HL-60/S4 treated with retinoic acid at 250 ng/mL for 4 days and 3 days (cell line): ENCODE data around the gene SAG.
"Not testable (repeated sequence)": the region's sequence is repeated elsewhere in the genome, so short reads cannot be mapped to it uniquely, and the experiment has no call there.

Experiments used
- in situ Hi-C: fragments of 300-500 bp; cut with MboI; formaldehyde crosslinking; loops from 2 replicates; pipeline ENCODE4 v1.7.0; 2022; ENCODE audit warnings: low sequenced_read_pairs

SAG gene

GRCh38 chr2:233326500-233326899, 18.9 kb downstream of the SAG start:
- in situ Hi-C loops, result no loop called here

GRCh38 chr2:233328922-233329321, 21.3 kb downstream of the SAG start:
- in situ Hi-C loops, result no loop called here

- in situ Hi-C loops, result no loop called here
These were observed 22.0 kb downstream of the SAG start for GRCh38 chr2:233329489-233330135.

- in situ Hi-C loops, result no loop called here
These were observed 23.9 kb downstream of the SAG start for GRCh38 chr2:233331536-233331935.

GRCh38 chr2:233332125-233332524, 24.5 kb downstream of the SAG start:
- in situ Hi-C loops, result no loop called here

- in situ Hi-C loops, result no loop called here
These were observed 27.3 kb downstream of the SAG start for GRCh38 chr2:233334915-233335314.

GRCh38 chr2:233336091-233336490, 28.5 kb downstream of the SAG start:
- in situ Hi-C loops, result not testable (repeated sequence)

GRCh38 chr2:233336541-233336940, 28.9 kb downstream of the SAG start:
- in situ Hi-C loops, result no loop called here

GRCh38 chr2:233338046-233338445, 30.4 kb downstream of the SAG start:
- in situ Hi-C loops, result no loop called here

- in situ Hi-C loops, result no loop called here
These were observed 31.3 kb downstream of the SAG start for GRCh38 chr2:233338812-233339368.

GRCh38 chr2:233339427-233339826, 31.8 kb downstream of the SAG start:
- in situ Hi-C loops, result no loop called here

- in situ Hi-C loops, result no loop called here
These were observed 33.7 kb downstream of the SAG start for GRCh38 chr2:233341296-233341695.

- in situ Hi-C loops, result no loop called here
These were observed 34.7 kb downstream of the SAG start for GRCh38 chr2:233342301-233342700.

GRCh38 chr2:233343171-233343705, 35.6 kb downstream of the SAG start:
- in situ Hi-C loops, result no loop called here

- in situ Hi-C loops, result no loop called here
These were observed 38.8 kb downstream of the SAG start for GRCh38 chr2:233346376-233346775.

- in situ Hi-C loops, result no loop called here
These were observed 39.3 kb downstream of the SAG start for GRCh38 chr2:233346930-233347329.

- in situ Hi-C loops, result no loop called here
These were observed 41.7 kb downstream of the SAG start for GRCh38 chr2:233349005-233349998.

- in situ Hi-C loops, result no loop called here
These were observed 43.1 kb downstream of the SAG start for GRCh38 chr2:233350708-233351107.

- in situ Hi-C loops, result no loop called here
These were observed 43.8 kb downstream of the SAG start for GRCh38 chr2:233351423-233351822.

GRCh38 chr2:233352141-233352842, 44.7 kb downstream of the SAG start:
- in situ Hi-C loops, result no loop called here
